HUES64 (cell line): ENCODE results near the gene TECPR1.
"Not testable (repeated sequence)": the region's sequence is repeated elsewhere in the genome, so short reads cannot be mapped to it uniquely, and the experiment has no call there.

Source experiments
- H3K27ac ChIP-seq: 2 replicates; pipeline ENCODE4 v1.7.0; 2013; ENCODE audit warnings: low read depth, low read length, inconsistent platforms
- H3K27me3 ChIP-seq: 2 replicates; pipeline ENCODE4 v1.6.1; 2013; ENCODE audit warnings: mild to moderate bottlenecking, low read length; ENCODE audit not compliant: insufficient read depth
- H3K36me3 ChIP-seq: 2 replicates; pipeline ENCODE4 v1.6.1; 2013; ENCODE audit warnings: mild to moderate bottlenecking, low read length; ENCODE audit not compliant: insufficient read depth
- H3K4me1 ChIP-seq: 2 replicates; pipeline ENCODE4 v1.6.1; 2013; ENCODE audit warnings: mild to moderate bottlenecking, low read length, moderate library complexity; ENCODE audit not compliant: insufficient read depth
- H3K4me3 ChIP-seq: 2 replicates; pipeline ENCODE4 v1.5.1; 2013; ENCODE audit warnings: mild to moderate bottlenecking, low read length, moderate library complexity
- H3K9ac ChIP-seq: 2 replicates; pipeline ENCODE4 v1.6.1; 2013; ENCODE audit warnings: mild to moderate bottlenecking, low read depth, low read length
- H3K9me3 ChIP-seq: 2 replicates; pipeline ENCODE4 v1.6.1; 2013; ENCODE audit warnings: low read depth, low read length; ENCODE audit not compliant: insufficient read depth
- WGBS: fragments of 150-250, 120-280 bp; methylation state at CpG from one replicate; pipeline ENCODE4 v1.1.7; 2013; ENCODE audit warnings: missing lambda C conversion rate; 5-methylcytosine and 5-hydroxymethylcytosine counted together

TECPR1 gene

GRCh38 chr7:98223898-98224700, 27.9 kb downstream of the TECPR1 start:
- no peaks in the 10 kb centered on the region for H3K36me3 ChIP-seq
- no peak overlapping the region for H3K4me3 ChIP-seq
- H3K9ac ChIP-seq, result no peak overlapping the region
- H3K4me1 ChIP-seq, result no peaks in the 10 kb centered on the region
- no peaks in the 10 kb centered on the region for H3K27me3 ChIP-seq
- no peaks in the 10 kb centered on the region for H3K9me3 ChIP-seq
- 92% methylated on average over 21 of the region's 21 CpGs for WGBS
- H3K27ac ChIP-seq, result no peak overlapping the region

DNA sequence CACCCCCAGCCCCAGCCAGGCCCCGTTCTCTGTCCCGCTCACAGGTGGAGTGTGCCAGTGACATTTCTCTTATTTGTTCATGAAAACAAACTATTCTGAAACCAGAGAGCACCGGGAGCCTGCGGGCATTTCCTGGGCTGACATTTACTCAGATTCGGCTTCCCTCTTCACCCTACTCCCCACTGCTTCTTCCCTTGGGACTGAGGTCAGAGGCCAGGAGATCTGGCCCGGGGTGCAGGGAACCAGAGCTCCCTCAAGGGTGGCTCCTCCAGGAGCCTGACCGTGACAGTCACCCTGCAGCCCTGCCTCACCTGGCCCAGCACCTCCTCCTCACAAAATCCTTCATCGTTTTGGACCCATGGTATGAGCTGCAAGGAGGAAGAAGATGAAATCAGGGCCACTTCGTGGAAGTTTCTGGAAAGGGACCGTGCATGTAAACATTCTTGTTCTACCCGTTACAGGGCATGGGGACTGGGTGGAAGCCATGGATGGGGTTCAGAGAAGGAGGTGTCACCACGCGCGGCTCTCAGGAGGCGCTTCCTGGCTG, 28.6 kb downstream of the TECPR1 start:
- no peaks in the 10 kb centered on the region for H3K36me3 ChIP-seq
- 88% methylated on average over 15 of the region's 15 CpGs for WGBS
- H3K27me3 ChIP-seq, result no peaks in the 10 kb centered on the region
- H3K9me3 ChIP-seq, result no peaks in the 10 kb centered on the region
- no peak overlapping the region for H3K27ac ChIP-seq
- no peaks in the 10 kb centered on the region for H3K4me1 ChIP-seq
- no peak overlapping the region for H3K4me3 ChIP-seq
- H3K9ac ChIP-seq, result 0 out of 2 replicates have a peak overlapping the region, but pooled peaks have one; percentile 14

DNA sequence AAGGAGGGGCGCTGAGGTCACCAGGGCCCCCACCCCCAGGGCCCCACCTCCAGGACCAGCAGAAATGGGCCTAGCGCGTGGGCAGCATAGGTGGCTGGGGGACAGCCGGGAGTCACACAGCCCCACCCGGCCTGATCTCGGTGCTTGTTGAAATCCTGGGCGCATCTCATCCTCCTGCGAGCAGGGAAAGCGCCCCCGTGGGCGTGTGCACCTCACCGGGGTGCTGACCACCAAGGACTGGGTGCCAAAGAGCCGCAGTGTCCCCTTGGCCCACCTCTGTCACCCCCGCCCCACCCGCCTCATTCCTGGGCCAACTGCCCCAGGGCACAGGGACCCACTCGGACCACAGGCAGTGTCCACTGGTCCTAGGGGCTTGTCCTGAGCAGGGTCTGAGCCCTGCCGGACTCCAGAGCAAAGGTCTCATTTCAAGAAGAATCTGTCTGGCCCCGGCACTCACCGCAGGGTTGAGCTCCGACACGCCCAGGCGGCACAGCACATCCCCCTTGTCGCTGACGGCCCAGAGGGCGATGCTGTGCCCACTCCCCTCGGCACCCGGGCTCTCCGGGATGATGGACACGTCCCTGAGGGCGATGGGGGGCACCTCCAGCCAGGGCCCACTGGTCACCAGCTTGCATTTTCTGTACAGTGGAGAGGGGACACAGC, 29.4 kb downstream of the TECPR1 start:
- 95% methylated on average over 30 of the region's 30 CpGs for WGBS

DNA sequence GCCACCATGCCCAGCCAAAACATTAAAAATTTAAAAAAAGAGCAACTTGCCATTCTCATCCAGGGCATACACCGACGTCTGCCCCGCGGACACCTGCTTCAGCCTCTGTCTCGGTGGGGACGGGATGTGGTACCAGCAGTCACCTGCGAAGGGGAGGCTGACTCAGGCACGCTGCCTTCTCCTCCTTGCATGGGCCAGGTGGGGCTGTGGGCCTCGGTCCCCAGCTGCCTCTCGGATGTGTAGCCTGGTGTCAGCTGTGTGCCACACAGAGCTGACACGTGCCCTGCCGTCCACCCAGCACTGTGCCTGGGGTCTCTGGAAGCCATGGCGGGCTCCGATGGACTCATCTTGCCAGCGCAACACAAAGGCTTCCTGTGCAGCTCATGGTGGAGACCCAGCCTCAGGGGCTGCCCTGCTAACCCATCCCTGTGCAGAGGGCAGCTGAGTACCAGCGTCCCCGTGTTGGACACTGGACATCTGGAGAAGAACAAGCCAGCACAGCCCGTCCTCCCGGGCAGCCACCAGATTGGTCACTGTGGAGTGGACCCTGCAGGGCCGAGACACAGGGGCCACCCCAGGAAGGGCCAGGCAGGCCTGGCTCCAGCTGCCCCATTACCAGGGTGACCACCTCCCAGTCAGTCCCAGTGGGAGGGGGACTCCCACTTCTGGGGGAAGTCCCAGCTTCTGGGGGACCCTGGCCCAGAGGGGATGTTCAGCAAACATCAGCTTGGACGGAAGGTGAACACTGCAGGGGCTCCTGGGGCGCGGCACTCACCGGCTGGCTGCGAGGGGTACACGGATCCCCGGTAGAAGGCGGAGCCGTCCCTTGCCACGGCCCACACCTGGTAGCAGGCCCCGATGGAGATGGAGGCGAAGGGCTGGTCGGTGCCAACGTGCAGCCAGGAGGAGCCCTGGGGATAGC, 30.2 kb downstream of the TECPR1 start:
- no peaks in the 10 kb centered on the region for H3K27me3 ChIP-seq
- no peaks in the 10 kb centered on the region for H3K4me1 ChIP-seq
- H3K9ac ChIP-seq, result no peak overlapping the region
- no peaks in the 10 kb centered on the region for H3K9me3 ChIP-seq
- WGBS, result 96% methylated on average over 34 of the region's 34 CpGs
- no peak overlapping the region for H3K27ac ChIP-seq
- H3K4me3 ChIP-seq, result no peak overlapping the region
- H3K36me3 ChIP-seq, result no peaks in the 10 kb centered on the region

More for the DNA sequence above, 29.4 kb downstream of the TECPR1 start:
- Histone ChIP-seq H3K27ac (no peak overlapping the region), H3K9ac (no peak overlapping the region), H3K27me3 (no peaks in the 10 kb centered on the region), H3K36me3 (no peaks in the 10 kb centered on the region), H3K4me3 (no peak overlapping the region), H3K9me3 (no peaks in the 10 kb centered on the region), H3K4me1 (no peaks in the 10 kb centered on the region)

DNA sequence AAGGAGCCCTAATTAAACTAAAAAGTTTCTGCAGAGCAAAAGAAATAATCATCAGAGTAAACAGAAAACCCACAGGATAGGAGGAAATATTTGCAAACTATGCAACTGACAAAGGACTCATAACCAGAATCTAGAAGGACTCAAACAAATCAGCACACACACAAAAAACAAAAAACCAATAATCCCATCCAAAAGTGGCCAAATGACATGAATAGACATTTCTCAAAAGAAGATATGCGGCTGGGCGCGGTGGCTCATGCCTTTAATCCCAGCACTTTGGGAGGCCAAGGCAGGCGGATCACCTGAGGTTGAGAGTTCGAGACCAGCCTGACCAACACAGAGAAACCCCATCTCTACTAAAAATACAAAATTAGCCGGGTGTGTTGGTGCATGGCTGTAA, 32.6 kb downstream of the TECPR1 start:
- H3K9me3 ChIP-seq, H3K9ac ChIP-seq, H3K27me3 ChIP-seq, H3K36me3 ChIP-seq, H3K4me3 ChIP-seq, H3K27ac ChIP-seq, H3K4me1 ChIP-seq: not testable (repeated sequence)
- WGBS, result 95% methylated on average over 6 of the region's 6 CpGs

- Histone ChIP-seq H3K4me1 (no peaks in the 10 kb centered on the region), H3K36me3 (no peaks in the 10 kb centered on the region), H3K4me3 (no peak overlapping the region), H3K9me3 (no peaks in the 10 kb centered on the region), H3K27me3 (no peaks in the 10 kb centered on the region), H3K27ac (no peak overlapping the region), H3K9ac (0 out of 2 replicates have a peak overlapping the region, but pooled peaks have one; percentile 26)
- 94% methylated on average over 41 of the region's 41 CpGs for WGBS
Measured at GRCh38 chr7:98217623-98218582, 34.1 kb downstream of the TECPR1 start.

- Histone ChIP-seq H3K4me3 (no peak overlapping the region), H3K9me3 (no peaks in the 10 kb centered on the region), H3K27me3 (no peaks in the 10 kb centered on the region), H3K4me1 (no peaks in the 10 kb centered on the region), H3K27ac (no peak overlapping the region), H3K9ac (no peak overlapping the region), H3K36me3 (no peaks in the 10 kb centered on the region)
- WGBS, result 93% methylated on average over 24 of the region's 24 CpGs
Measured at GRCh38 chr7:98216941-98217622, 35.0 kb downstream of the TECPR1 start.

- H3K9me3 ChIP-seq, result no peaks in the 10 kb centered on the region
- H3K9ac ChIP-seq, result no peak overlapping the region
- no peaks in the 10 kb centered on the region for H3K36me3 ChIP-seq
- H3K4me3 ChIP-seq, result no peak overlapping the region
- no peaks in the 10 kb centered on the region for H3K4me1 ChIP-seq
- no peaks in the 10 kb centered on the region for H3K27me3 ChIP-seq
- no peak overlapping the region for H3K27ac ChIP-seq
- 95% methylated on average over 32 of the region's 32 CpGs for WGBS
Measured at GRCh38 chr7:98215561-98216495, 36.2 kb downstream of the TECPR1 start.

GRCh38 chr7:98214811-98215321, 37.2 kb downstream of the TECPR1 start:
- no peak overlapping the region for H3K27ac ChIP-seq
- no peak overlapping the region for H3K4me3 ChIP-seq
- H3K9ac ChIP-seq, result no peak overlapping the region; the same call in 1 of the 2 replicates
- no peaks in the 10 kb centered on the region for H3K4me1 ChIP-seq
- H3K9me3 ChIP-seq, result no peaks in the 10 kb centered on the region
- H3K27me3 ChIP-seq, result no peaks in the 10 kb centered on the region
- WGBS, result 93% methylated on average over 27 of the region's 27 CpGs
- no peaks in the 10 kb centered on the region for H3K36me3 ChIP-seq
